Glutamatergic neuron (in vitro differentiated cells): ENCODE results near the gene LHX2. TPM values are rescaled to one million over a fixed set of nuclear protein-coding genes. Genes with fewer than 3 reads are reported as not detected.

Experiments
- DNase-seq: peaks from one replicate; pipeline ENCODE4 v3.0.0; 2022
- H3K27ac Mint-ChIP-seq: one replicate; pipeline ENCODE4 v1.8.0; 2020; ENCODE audit warnings: mild to moderate bottlenecking, mixed read lengths, inconsistent platforms; ENCODE audit not compliant: unreplicated experiment
- H3K27me3 Mint-ChIP-seq: one replicate; pipeline ENCODE4 v1.8.0; 2020; ENCODE audit warnings: mild to moderate bottlenecking, moderate library complexity, mixed read lengths, inconsistent platforms; ENCODE audit not compliant: unreplicated experiment
- H3K36me3 Mint-ChIP-seq: one replicate; pipeline ENCODE4 v1.8.0; 2020; ENCODE audit warnings: mild to moderate bottlenecking, mixed read lengths, inconsistent platforms; ENCODE audit not compliant: unreplicated experiment
- H3K4me1 Mint-ChIP-seq: one replicate; pipeline ENCODE4 v1.8.0; 2020; ENCODE audit warnings: mild to moderate bottlenecking, low read depth, mixed read lengths, inconsistent platforms; ENCODE audit not compliant: unreplicated experiment
- H3K4me3 Mint-ChIP-seq: one replicate; pipeline ENCODE4 v1.8.0; 2020; ENCODE audit warnings: mild to moderate bottlenecking, mixed read lengths, inconsistent platforms; ENCODE audit not compliant: unreplicated experiment
- H3K9me3 Mint-ChIP-seq: one replicate; pipeline ENCODE4 v1.8.0; 2020; ENCODE audit warnings: mild to moderate bottlenecking, moderate library complexity, mixed read lengths, inconsistent platforms; ENCODE audit not compliant: unreplicated experiment
- total RNA-seq: library from RNA; stranded (reverse); fragmentation: NEBNext Ultra II Directional; extraction: Animal tissue kit (Norgen Biotek cat#: 25700); gene quantifications from one replicate; pipeline ENCODE4 v1.2.1, GENCODE V29; 2021; ENCODE audit not compliant: unreplicated experiment
- TF ChIP-seq, protein P1 (sequence below): fragments of 200-600 bp; sonication (generic); IDR thresholded peaks from one replicate; pipeline ENCODE4 v1.5.0; 2021; ENCODE audit not compliant: partially characterized antibody, unreplicated experiment

Gene LHX2
- total RNA-seq, 1 donor from 2014 or later, result 6.7 TPM

DNA sequence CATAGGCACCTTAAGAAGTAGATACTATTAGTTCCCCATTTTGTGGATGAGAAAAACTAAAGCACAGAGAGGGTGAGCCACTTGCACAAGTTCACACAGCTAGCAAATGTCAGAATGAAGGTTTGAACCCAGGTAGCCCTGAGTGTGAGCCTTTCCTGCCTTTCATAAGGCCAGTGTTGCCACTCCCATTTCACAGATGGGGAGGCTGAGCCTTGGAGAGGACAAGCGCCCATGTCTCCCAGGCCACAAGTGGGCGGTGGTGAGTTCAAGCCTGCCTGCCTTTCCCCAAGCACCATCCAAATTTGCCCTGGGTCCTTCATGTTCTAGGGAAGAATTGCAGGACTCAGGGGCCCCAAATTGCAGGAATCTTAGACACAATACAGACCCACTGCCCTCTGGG is 50.6 kb downstream of the LHX2 start:
- DNase-seq, result no peak
- no peak overlapping the region for H3K4me3 Mint-ChIP-seq
- no peaks in the 10 kb centered on the region for H3K4me1 Mint-ChIP-seq

DNA sequence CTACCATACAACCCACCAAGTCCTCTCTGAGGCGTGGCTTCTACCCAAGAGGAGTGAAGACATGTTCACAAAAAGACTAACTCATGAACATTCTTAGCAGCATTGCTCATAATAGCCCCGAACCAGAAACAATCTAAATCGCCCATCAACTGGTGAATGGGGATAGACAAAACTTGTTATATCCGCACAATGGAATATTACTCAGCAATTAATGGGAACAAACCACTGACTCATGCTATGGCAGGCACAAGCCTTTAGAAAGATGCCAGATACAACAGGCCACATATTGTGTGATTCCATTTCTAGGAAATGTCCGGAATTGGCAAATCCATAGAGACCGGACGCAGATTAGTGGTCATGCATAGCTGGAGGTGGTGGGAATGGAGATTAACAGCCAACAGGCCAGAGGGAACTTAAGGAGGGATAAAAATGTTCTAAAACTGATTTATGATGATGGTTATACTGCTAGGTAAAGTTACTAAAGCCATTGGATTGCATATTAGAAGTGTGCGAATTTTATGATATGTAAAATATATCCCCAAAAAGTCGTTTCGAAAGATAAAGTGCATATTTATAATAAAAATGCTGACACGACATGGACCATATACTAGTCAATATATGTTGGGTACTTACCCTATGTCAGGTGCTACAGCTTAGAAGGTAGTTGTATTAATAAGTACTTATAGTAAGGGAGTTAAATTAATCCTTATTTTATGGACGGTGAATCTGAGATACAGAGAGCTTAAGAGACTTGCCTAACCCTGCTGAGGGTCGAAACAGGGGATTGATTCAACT is 55.4 kb downstream of the LHX2 start:
- no peaks in the 10 kb centered on the region for H3K4me1 Mint-ChIP-seq
- DNase-seq, result no peak

More for the DNA sequence above, 50.6 kb downstream of the LHX2 start:
- H3K27ac Mint-ChIP-seq, result no peak overlapping the region
- H3K36me3 Mint-ChIP-seq, result no peaks in the 10 kb centered on the region
- H3K27me3 Mint-ChIP-seq, result peaks cover 6% of the 10 kb centered on the region
- no peaks in the 10 kb centered on the region for H3K9me3 Mint-ChIP-seq
- TF ChIP-seq, protein P1, sequence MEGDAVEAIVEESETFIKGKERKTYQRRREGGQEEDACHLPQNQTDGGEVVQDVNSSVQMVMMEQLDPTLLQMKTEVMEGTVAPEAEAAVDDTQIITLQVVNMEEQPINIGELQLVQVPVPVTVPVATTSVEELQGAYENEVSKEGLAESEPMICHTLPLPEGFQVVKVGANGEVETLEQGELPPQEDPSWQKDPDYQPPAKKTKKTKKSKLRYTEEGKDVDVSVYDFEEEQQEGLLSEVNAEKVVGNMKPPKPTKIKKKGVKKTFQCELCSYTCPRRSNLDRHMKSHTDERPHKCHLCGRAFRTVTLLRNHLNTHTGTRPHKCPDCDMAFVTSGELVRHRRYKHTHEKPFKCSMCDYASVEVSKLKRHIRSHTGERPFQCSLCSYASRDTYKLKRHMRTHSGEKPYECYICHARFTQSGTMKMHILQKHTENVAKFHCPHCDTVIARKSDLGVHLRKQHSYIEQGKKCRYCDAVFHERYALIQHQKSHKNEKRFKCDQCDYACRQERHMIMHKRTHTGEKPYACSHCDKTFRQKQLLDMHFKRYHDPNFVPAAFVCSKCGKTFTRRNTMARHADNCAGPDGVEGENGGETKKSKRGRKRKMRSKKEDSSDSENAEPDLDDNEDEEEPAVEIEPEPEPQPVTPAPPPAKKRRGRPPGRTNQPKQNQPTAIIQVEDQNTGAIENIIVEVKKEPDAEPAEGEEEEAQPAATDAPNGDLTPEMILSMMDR, result no peak

DNA sequence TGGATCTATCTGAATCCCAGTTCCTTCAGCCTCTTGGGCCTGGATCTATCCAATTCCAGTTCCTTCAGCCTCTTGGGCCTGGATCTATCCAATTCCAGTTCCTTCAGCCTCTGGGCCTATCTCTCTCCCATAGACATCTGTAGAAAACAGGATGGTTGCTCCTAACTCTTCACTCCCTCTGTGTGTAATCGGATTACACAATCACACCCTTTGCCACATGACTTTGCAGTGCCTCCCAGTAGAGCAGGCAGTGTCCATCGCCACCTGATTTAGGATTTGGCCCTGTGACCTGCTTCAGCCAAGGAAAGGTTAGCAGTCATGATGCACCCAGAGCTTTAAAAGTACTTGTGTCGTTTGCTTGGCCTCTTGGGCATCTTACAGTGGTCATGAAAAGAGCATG is 56.7 kb downstream of the LHX2 start:
- DNase-seq, result no peak
- H3K4me1 Mint-ChIP-seq, result no peaks in the 10 kb centered on the region
- H3K4me3 Mint-ChIP-seq, result no peak overlapping the region
- H3K27me3 Mint-ChIP-seq, result peaks cover 5% of the 10 kb centered on the region
- TF ChIP-seq, protein P1, result no peak
- peaks cover 3% of the 10 kb centered on the region for H3K9me3 Mint-ChIP-seq
- H3K36me3 Mint-ChIP-seq, result no peaks in the 10 kb centered on the region
- no peak overlapping the region for H3K27ac Mint-ChIP-seq

More for the DNA sequence above, 55.4 kb downstream of the LHX2 start:
- TF ChIP-seq, protein P1, result no peak
- Mint-ChIP-seq H3K27ac (no peak overlapping the region), H3K4me3 (no peak overlapping the region), H3K36me3 (no peaks in the 10 kb centered on the region), H3K27me3 (peaks cover 3% of the 10 kb centered on the region), H3K9me3 (no peaks in the 10 kb centered on the region)

DNA sequence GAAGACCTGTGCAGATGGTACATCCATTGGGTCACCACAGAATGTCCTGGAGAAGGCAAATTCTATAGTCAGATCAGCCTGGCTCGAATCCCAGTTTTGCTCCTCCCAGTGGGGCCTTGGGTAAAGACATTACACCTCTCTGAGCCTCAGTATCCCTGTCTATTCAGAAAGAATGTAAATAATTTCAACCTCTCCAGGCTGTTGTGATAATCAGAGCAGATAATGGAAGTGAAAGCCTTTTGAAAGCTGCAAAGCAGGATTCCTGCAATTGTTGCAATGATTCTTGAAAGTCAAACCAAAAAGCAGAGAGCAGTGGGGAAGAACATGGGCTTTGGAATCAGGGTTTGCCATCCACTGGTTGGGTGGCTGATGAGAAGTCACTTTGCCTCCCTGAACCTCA is 63.2 kb downstream of the LHX2 start:
- TF ChIP-seq, protein P1, result no peak
- peaks cover 4% of the 10 kb centered on the region for H3K36me3 Mint-ChIP-seq
- H3K27ac Mint-ChIP-seq, result no peak overlapping the region
- no peak overlapping the region for H3K4me3 Mint-ChIP-seq
- no peak for DNase-seq
- peaks cover 6% of the 10 kb centered on the region for H3K9me3 Mint-ChIP-seq
- H3K27me3 Mint-ChIP-seq, result peaks cover 2% of the 10 kb centered on the region
- peaks cover 8% of the 10 kb centered on the region for H3K4me1 Mint-ChIP-seq

DNA sequence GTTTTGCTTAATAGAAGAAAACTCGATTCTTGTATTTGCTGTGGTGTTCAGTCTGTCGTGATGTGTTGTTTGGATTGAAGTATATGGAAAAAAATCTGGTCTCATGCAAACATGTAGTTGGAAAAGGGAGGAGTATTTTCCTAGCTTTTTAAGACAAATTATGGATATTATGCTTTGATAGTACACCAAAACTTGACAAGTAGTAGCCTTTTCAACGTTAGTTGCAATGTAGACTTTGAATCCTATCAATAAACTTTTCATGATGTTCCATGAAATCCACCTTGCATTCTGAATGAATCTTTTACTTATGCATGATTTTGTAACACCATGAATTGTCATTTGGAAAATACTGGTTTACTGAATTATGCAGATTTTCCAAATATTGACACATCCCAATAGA is 64.2 kb downstream of the LHX2 start:
- peaks cover 8% of the 10 kb centered on the region for H3K4me1 Mint-ChIP-seq
- TF ChIP-seq, protein P1, result no peak
- no peak overlapping the region for H3K4me3 Mint-ChIP-seq
- DNase-seq, result no peak
- H3K9me3 Mint-ChIP-seq, result peaks cover 6% of the 10 kb centered on the region
- no peak overlapping the region for H3K27ac Mint-ChIP-seq
- H3K27me3 Mint-ChIP-seq, result peaks cover 2% of the 10 kb centered on the region
- H3K36me3 Mint-ChIP-seq, result peaks cover 4% of the 10 kb centered on the region
